HepG2 (cell line): ENCODE measurements around the gene SIRT7. TPM values are rescaled to one million over a fixed set of nuclear protein-coding genes. Genes with fewer than 3 reads are reported as not detected.

ENCODE experiments used
- CAMTA2 ChIP-seq: sonication (generic); formaldehyde crosslinking; IDR thresholded peaks from 2 replicates; pipeline ENCODE4 v1.4.0; 2020; ENCODE audit warnings: mild to moderate bottlenecking, missing genetic modification reagents, borderline replicate concordance
- DMAP1 ChIP-seq: IDR thresholded peaks from 2 replicates; pipeline ENCODE4 v1.6.1; 2016
- DPF2 ChIP-seq: sonication (generic); formaldehyde crosslinking; IDR thresholded peaks from 2 replicates; pipeline ENCODE4 v1.4.0; 2020; ENCODE audit warnings: mild to moderate bottlenecking, low read depth, missing genetic modification reagents, borderline replicate concordance
- ELK4 ChIP-seq: sonication (generic); formaldehyde crosslinking; IDR thresholded peaks from 2 replicates; pipeline ENCODE4 v1.9.0; 2021; ENCODE audit warnings: missing genetic modification reagents, borderline replicate concordance
- GATAD1 ChIP-seq: IDR thresholded peaks from 2 replicates; pipeline ENCODE4 v1.6.1; 2016; ENCODE audit warnings: missing genetic modification reagents, missing compliant biosample characterization
- GFI1 ChIP-seq: sonication (generic); formaldehyde crosslinking; IDR thresholded peaks from 2 replicates; pipeline ENCODE4 v1.5.0; 2020; ENCODE audit warnings: missing genetic modification reagents, mild to moderate bottlenecking, borderline replicate concordance
- HIVEP1 ChIP-seq: sonication (generic); formaldehyde crosslinking; IDR thresholded peaks from 2 replicates; pipeline ENCODE4 v1.4.0; 2020; ENCODE audit warnings: mild to moderate bottlenecking, missing genetic modification reagents
- KDM6A ChIP-seq: IDR thresholded peaks from 2 replicates; pipeline ENCODE4 v1.6.1; 2016; ENCODE audit warnings: low read depth
- PCBP1 ChIP-seq: fragments of 200-400 bp; formaldehyde crosslinking; IDR thresholded peaks from 2 replicates; pipeline ENCODE4 v1.6.1; 2017; ENCODE audit warnings: mild to moderate bottlenecking, low read depth, low read length, borderline replicate concordance
- RBM22 ChIP-seq: fragments of 200-400 bp; formaldehyde crosslinking; optimal IDR thresholded peaks from 2 replicates; pipeline ENCODE3; 2017; ENCODE audit warnings: mild to moderate bottlenecking, low read length, moderate library complexity
- SAFB2 ChIP-seq: sonication (generic); formaldehyde crosslinking; IDR thresholded peaks from 2 replicates; pipeline ENCODE4 v1.5.1; 2020; ENCODE audit warnings: missing genetic modification reagents, low read depth, mild to moderate bottlenecking, borderline replicate concordance
- SP4 ChIP-seq: sonication (generic); formaldehyde crosslinking; IDR thresholded peaks from 2 replicates; pipeline ENCODE4 v1.8.1; 2023; ENCODE audit warnings: mild to moderate bottlenecking, missing genetic modification reagents
- STAT6 ChIP-seq: sonication (generic); formaldehyde crosslinking; IDR thresholded peaks from 2 replicates; pipeline ENCODE4 v1.4.0; 2020; ENCODE audit warnings: missing genetic modification reagents, mild to moderate bottlenecking, borderline replicate concordance
- TGIF2 ChIP-seq: IDR thresholded peaks from 2 replicates; pipeline ENCODE4 v1.6.1; 2016; ENCODE audit warnings: control low read depth, missing compliant biosample characterization
- ZBED4 ChIP-seq: sonication (generic); formaldehyde crosslinking; IDR thresholded peaks from 2 replicates; pipeline ENCODE4 v1.4.0; 2020; ENCODE audit warnings: missing genetic modification reagents, borderline replicate concordance
- ZBTB14 ChIP-seq: sonication (generic); formaldehyde crosslinking; IDR thresholded peaks from 2 replicates; pipeline ENCODE4 v1.4.0; 2020; ENCODE audit warnings: missing genetic modification reagents
- ZFYVE20 ChIP-seq: sonication (generic); formaldehyde crosslinking; IDR thresholded peaks from 2 replicates; pipeline ENCODE4 v1.8.0; 2023; ENCODE audit warnings: low read depth, mild to moderate bottlenecking, moderate library complexity, missing genetic modification reagents, borderline replicate concordance
- ZNF30 ChIP-seq: sonication (generic); formaldehyde crosslinking; IDR thresholded peaks from 2 replicates; pipeline ENCODE4 v1.5.0; 2020; ENCODE audit warnings: mild to moderate bottlenecking, missing genetic modification reagents
- ZNF597 ChIP-seq: sonication (generic); formaldehyde crosslinking; IDR thresholded peaks from 2 replicates; pipeline ENCODE4 v1.5.0; 2020; ENCODE audit warnings: missing genetic modification reagents
- polyA plus RNA-seq, 8 experiments: library from polyadenylated mRNA; depleted of rRNA in 3 of 8; stranded (reverse) in 7 of 8; unstranded in 1 of 8; fragments of >200 nt; fragmentation: Illumina TruSeq in 4 of 8; extraction: Trizol in 4 of 8; gene quantifications; 2 replicates each; pipeline versions ENCODE4 v1.2.1 to v1.2.3, GENCODE V29; 2011 to 2016; ENCODE audit warnings: low read depth in 4 of 8, missing spikeins in 1 of 8, mixed read lengths in 1 of 8; ENCODE audit not compliant: insufficient read depth in 1 of 8
- total RNA-seq, 5 experiments: library from RNA; depleted of rRNA; stranded (reverse); fragments of >200 nt; fragmentation: Illumina TruSeq; extraction: Trizol; gene quantifications; 2 replicates each; pipeline ENCODE4 v1.2.3, GENCODE V29; 2016; ENCODE audit warnings: low read depth in 1 of 5

SIRT7 gene
- total and polyA plus RNA-seq, 2 of the 13 experiments (the other 11 are each of a cell fraction or from before 2014, with no cell fraction given), result 8.3 to 24.8 TPM

GRCh38 chr17:81958633-81959342 lies 40.8 kb upstream of the SIRT7 start (continued):
- TF ChIP-seq ZNF597 (no peak), KDM6A (no peak), ZBED4 (CRISPR knock-in tag) (no peak), SP4 (CRISPR knock-in tag) (peak; percentile 16; the same call in 1 of the 2 replicates), ZNF30 (no peak), DMAP1 (CRISPR knock-in tag) (no peak), GFI1 (CRISPR knock-in tag) (peak; percentile 71; the same call in 1 of the 2 replicates), ZBTB14 (CRISPR knock-in tag) (no peak), DPF2 (CRISPR knock-in tag) (no peak), CAMTA2 (CRISPR knock-in tag) (no peak), STAT6 (CRISPR knock-in tag) (no peak; the same call in 1 of the 2 replicates), RBM22 (peak; percentile 52), SAFB2 (CRISPR knock-in tag) (no peak), ELK4 (CRISPR knock-in tag) (no peak), PCBP1 (peak; percentile 66; the same call in 1 of the 2 replicates), GATAD1 (CRISPR knock-in tag) (no peak), HIVEP1 (CRISPR knock-in tag) (peak; percentile 64; the same call in 1 of the 2 replicates), ZFYVE20 (CRISPR knock-in tag) (no peak), TGIF2 (CRISPR knock-in tag) (0 out of 2 replicates have a peak, but pooled peaks have one; percentile 29)
